HEK293 (cell line): ENCODE measurements around the gene NLRP1.

Experiments used
- CTCF ChIA-PET: fragments of 350-600 bp; formaldehyde crosslinking; extraction: SDS; loops from one replicate; lab custom pipeline; 2021; ENCODE audit warnings: antibody characterized with exemption; lab: Yijun Ruan, JAX
- POLR2A ChIA-PET: fragments of 300-600 bp; formaldehyde crosslinking; extraction: SDS; loops from one replicate; lab custom pipeline; 2020; ENCODE audit warnings: antibody characterized with exemption, inconsistent platforms; lab: Yijun Ruan, JAX
- H3K27ac ChIP-seq: fragments of 200-500 bp; sonication (Bioruptor generic); 2 replicates; pipeline ENCODE4 v1.5.1; 2014; ENCODE audit warnings: low read depth, low read length, control low read depth, inconsistent platforms; ENCODE audit errors: extremely low read depth
- H3K36me3 ChIP-seq, 2 experiments: fragments of 200-500 bp in 1 of 2; sonication (Bioruptor generic) in 1 of 2; 1 replicate in 1 of 2; 2 replicates in 1 of 2; pipeline ENCODE4 v1.5.1; 2014 to 2017; ENCODE audit warnings: inconsistent platforms in 2 of 2, low read length in 2 of 2; ENCODE audit not compliant: control insufficient read depth in 2 of 2, insufficient read depth in 1 of 2
- H3K4me1 ChIP-seq: fragments of 200-500 bp; sonication (Bioruptor generic); 2 replicates; pipeline ENCODE4 v1.5.1; 2014; ENCODE audit warnings: mild to moderate bottlenecking, low read length, inconsistent platforms; ENCODE audit not compliant: control insufficient read depth, insufficient read depth
- H3K4me3 ChIP-seq: 2 replicates; pipeline ENCODE4 v1.5.1; 2011; ENCODE audit warnings: low read depth, mild to moderate bottlenecking, control low read depth, low read length, moderate library complexity
- H3K9me3 ChIP-seq: fragments of 200-500 bp; sonication (Bioruptor generic); 2 replicates; pipeline ENCODE4 v1.5.1; 2014; ENCODE audit warnings: low read depth, low read length, inconsistent platforms; ENCODE audit not compliant: control insufficient read depth, insufficient read depth
- CTCF ChIP-seq: fragments of 450-650 bp; formaldehyde crosslinking; IDR thresholded peaks from 2 replicates; pipeline ENCODE4 v1.5.1; 2016; ENCODE audit warnings: missing biosample characterization, missing genetic modification characterization
- EGR2 ChIP-seq: fragments of 450-650 bp; formaldehyde crosslinking; IDR thresholded peaks from 2 replicates; pipeline ENCODE4 v1.5.1; 2016; ENCODE audit warnings: low read depth, missing biosample characterization, missing genetic modification characterization
- INSM2 ChIP-seq: fragments of 450-650 bp; formaldehyde crosslinking; IDR thresholded peaks from 2 replicates; pipeline ENCODE4 v1.5.1; 2016; ENCODE audit warnings: missing biosample characterization, missing genetic modification characterization
- PRDM1 ChIP-seq: fragments of 450-650 bp; formaldehyde crosslinking; IDR thresholded peaks from 2 replicates; pipeline ENCODE4; 2016; ENCODE audit warnings: missing biosample characterization, missing genetic modification characterization
- PRDM2 ChIP-seq: fragments of 450-650 bp; formaldehyde crosslinking; IDR thresholded peaks from 2 replicates; pipeline ENCODE4 v1.5.1; 2016; ENCODE audit warnings: missing biosample characterization, missing genetic modification characterization, borderline replicate concordance
- ZBTB1 ChIP-seq: fragments of 450-650 bp; formaldehyde crosslinking; IDR thresholded peaks from 2 replicates; pipeline ENCODE4 v1.5.1; 2016; ENCODE audit warnings: missing biosample characterization, missing genetic modification characterization
- ZBTB10 ChIP-seq: fragments of 450-650 bp; formaldehyde crosslinking; IDR thresholded peaks from 2 replicates; pipeline ENCODE4 v1.5.1; 2016; ENCODE audit warnings: missing biosample characterization, missing genetic modification characterization
- ZNF133 ChIP-seq: fragments of 450-650 bp; formaldehyde crosslinking; IDR thresholded peaks from 2 replicates; pipeline ENCODE4 v1.5.1; 2016; ENCODE audit warnings: missing biosample characterization, missing genetic modification characterization
- ZNF2 ChIP-seq: fragments of 450-650 bp; formaldehyde crosslinking; IDR thresholded peaks from 2 replicates; pipeline ENCODE4 v1.5.1; 2016; ENCODE audit warnings: missing biosample characterization, missing genetic modification characterization
- ZNF366 ChIP-seq: fragments of 450-650 bp; formaldehyde crosslinking; conservative IDR thresholded peaks from 2 replicates; pipeline ENCODE4 v1.5.1; 2016; ENCODE audit warnings: missing biosample characterization, missing genetic modification characterization
- ZNF398 ChIP-seq: fragments of 450-650 bp; formaldehyde crosslinking; IDR thresholded peaks from 2 replicates; pipeline ENCODE4 v1.5.1; 2017; ENCODE audit warnings: missing biosample characterization, missing genetic modification characterization
- ZNF404 ChIP-seq: fragments of 450-650 bp; formaldehyde crosslinking; IDR thresholded peaks from 2 replicates; pipeline ENCODE4 v1.5.1; 2017; ENCODE audit warnings: missing biosample characterization, missing genetic modification characterization
- ZNF561 ChIP-seq: fragments of 450-650 bp; IDR thresholded peaks from 2 replicates; pipeline ENCODE4 v1.5.1; 2018; ENCODE audit warnings: missing biosample characterization, missing genetic modification characterization, borderline replicate concordance
- ZNF621 ChIP-seq: fragments of 450-650 bp; formaldehyde crosslinking; IDR thresholded peaks from 2 replicates; pipeline ENCODE4 v1.5.1; 2017; ENCODE audit warnings: missing biosample characterization, missing genetic modification characterization
- ZNF76 ChIP-seq: fragments of 450-650 bp; formaldehyde crosslinking; IDR thresholded peaks from 2 replicates; pipeline ENCODE4; 2016; ENCODE audit warnings: low read depth, missing biosample characterization, missing genetic modification characterization, borderline replicate concordance
- ZNF843 ChIP-seq: fragments of 450-650 bp; formaldehyde crosslinking; IDR thresholded peaks from 2 replicates; pipeline ENCODE4 v1.5.1; 2016; ENCODE audit warnings: missing biosample characterization, missing genetic modification characterization

NLRP1 gene

GRCh38 chr17:5513628-5514027 is 70.7 kb downstream of the NLRP1 start:
- POLR2A ChIA-PET = no interaction called here
- CTCF ChIA-PET = interaction anchor here (0.7 kb wide), 1 partner anchor 191 kb away, joined by 3 read pairs; no protein-coding TSS in a partner anchor
- H3K4me1 ChIP-seq = peaks cover 3% of the 10 kb centered on the region; the same call in 1 of the 2 replicates
- no peaks in the 10 kb centered on the region for H3K36me3 ChIP-seq
- no peak overlapping the region for H3K27ac ChIP-seq
- TF ChIP-seq ZNF843 (tag by site-specific recombination) (no peak), ZBTB10 (tag by site-specific recombination) (no peak), EGR2 (tag by site-specific recombination) (no peak), ZNF133 (tag by site-specific recombination) (no peak), ZBTB1 (tag by site-specific recombination) (no peak), ZNF76 (tag by site-specific recombination) (no peak), ZNF398 (no peak)
- H3K4me3 ChIP-seq = no peak overlapping the region
- H3K9me3 ChIP-seq = no peaks in the 10 kb centered on the region

- POLR2A ChIA-PET = interaction anchor here (1.1 to 1.6 kb wide), 2 partner anchors 11 to 15 kb away, joined by 4 read pairs; a partner anchor contains a TSS
- CTCF ChIA-PET = no interaction called here
- Histone ChIP-seq H3K9me3 (no peaks in the 10 kb centered on the region), H3K36me3 (no peaks in the 10 kb centered on the region), H3K27ac (no peak overlapping the region), H3K4me3 (no peak overlapping the region), H3K4me1 (peaks cover 4% of the 10 kb centered on the region; the same call in 1 of the 2 replicates)
- TF ChIP-seq ZNF366 = peak; percentile 74
- peak; percentile 87 for TF ChIP-seq PRDM1
- no peak for TF ChIP-seq ZNF621
Measured at GRCh38 chr17:5511401-5512225, 72.7 kb downstream of the NLRP1 start.

GRCh38 chr17:5510771-5511170 is 73.5 kb downstream of the NLRP1 start:
- H3K9me3 ChIP-seq = no peaks in the 10 kb centered on the region
- ChIA-PET CTCF (interaction anchor here (0.6 to 0.7 kb wide), 2 partner anchors 13 to 20 kb away, joined by 4 read pairs; no protein-coding TSS in a partner anchor), POLR2A (interaction anchor here (1.1 to 1.6 kb wide), 2 partner anchors 10 to 16 kb away, joined by 4 read pairs; a partner anchor contains a TSS)
- H3K4me1 ChIP-seq = peaks cover 4% of the 10 kb centered on the region; the same call in 1 of the 2 replicates
- no peaks in the 10 kb centered on the region for H3K36me3 ChIP-seq
- no peak overlapping the region for H3K27ac ChIP-seq
- no peak overlapping the region for H3K4me3 ChIP-seq
- TF ChIP-seq INSM2 (tag by site-specific recombination) = no peak
- TF ChIP-seq ZNF404 (tag by site-specific recombination) = no peak
- no peak for TF ChIP-seq CTCF (tag by site-specific recombination)
- no peak for TF ChIP-seq PRDM2 (tag by site-specific recombination)
- TF ChIP-seq ZNF2 = no peak
- no peak for TF ChIP-seq ZNF561 (tag by site-specific recombination)
